ENCODE data around the gene MYOF.
A peak's percentile ranks its signal among the peaks of the same experiment; 100 is the strongest.

Gene MYOF

GRCh38 chr10:93463723-93464476 is 18.2 kb downstream of the MYOF start:
- H3K4me3 ChIP-seq (replicated peaks in 1 of 2; ENCODE audit: low read depth in 2 of 2, low read length in 2 of 2), result peak overlapping the region in 1 of 2 donors; percentile 5
- peak; percentile 85 to 88 for DNase-seq (ENCODE audit: low read depth in 2 of 2)
- TF ChIP-seq CTCF (IDR thresholded peaks at IDR 0.05; ENCODE audit: low read depth, low read length), result no peak

- H3K4me3 ChIP-seq (replicated peaks in 1 of 2; ENCODE audit: low read depth in 2 of 2, low read length in 2 of 2), result peak overlapping the region in 1 of 2 donors; percentile 13
- no peak for TF ChIP-seq CTCF (IDR thresholded peaks at IDR 0.05; ENCODE audit: low read depth, low read length)
- peak; percentile 83 to 89 for DNase-seq (ENCODE audit: low read depth in 2 of 2)
These were observed 19.3 kb downstream of the MYOF start for GRCh38 chr10:93462881-93463280.

GRCh38 chr10:93462371-93462770 is 19.8 kb downstream of the MYOF start:
- TF ChIP-seq CTCF (IDR thresholded peaks at IDR 0.05; ENCODE audit: low read depth, low read length), result no peak
- peak in 1 of 2 donors; percentile 42 for DNase-seq (ENCODE audit: low read depth in 2 of 2)
- H3K4me3 ChIP-seq (replicated peaks in 1 of 2; ENCODE audit: low read depth in 2 of 2, low read length in 2 of 2), result no peak overlapping the region

DNA sequence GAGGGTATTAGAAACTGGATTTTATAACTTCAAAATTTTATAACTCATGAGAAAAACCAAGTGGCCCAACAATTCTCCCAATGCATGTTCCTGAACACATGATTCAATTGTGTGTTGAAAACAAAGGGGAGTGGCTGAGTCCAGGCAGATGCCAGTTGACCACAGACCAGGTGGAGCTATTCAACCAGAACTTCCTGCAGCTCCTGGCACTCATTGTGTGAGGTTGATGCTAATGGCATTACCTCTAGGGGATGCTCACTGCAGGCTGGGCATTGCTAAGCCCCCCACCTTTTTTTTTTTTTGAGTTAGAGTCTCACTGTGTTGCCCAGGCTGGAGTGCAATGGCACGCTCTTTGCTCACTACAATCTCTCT is 20.3 kb downstream of the MYOF start:
- H3K4me3 ChIP-seq (replicated peaks in 1 of 2; ENCODE audit: low read depth in 2 of 2, low read length in 2 of 2), result no peak overlapping the region
- peak; percentile 59 to 83 for DNase-seq (ENCODE audit: low read depth in 2 of 2)
- no peak for TF ChIP-seq CTCF (IDR thresholded peaks at IDR 0.05; ENCODE audit: low read depth, low read length)

DNA sequence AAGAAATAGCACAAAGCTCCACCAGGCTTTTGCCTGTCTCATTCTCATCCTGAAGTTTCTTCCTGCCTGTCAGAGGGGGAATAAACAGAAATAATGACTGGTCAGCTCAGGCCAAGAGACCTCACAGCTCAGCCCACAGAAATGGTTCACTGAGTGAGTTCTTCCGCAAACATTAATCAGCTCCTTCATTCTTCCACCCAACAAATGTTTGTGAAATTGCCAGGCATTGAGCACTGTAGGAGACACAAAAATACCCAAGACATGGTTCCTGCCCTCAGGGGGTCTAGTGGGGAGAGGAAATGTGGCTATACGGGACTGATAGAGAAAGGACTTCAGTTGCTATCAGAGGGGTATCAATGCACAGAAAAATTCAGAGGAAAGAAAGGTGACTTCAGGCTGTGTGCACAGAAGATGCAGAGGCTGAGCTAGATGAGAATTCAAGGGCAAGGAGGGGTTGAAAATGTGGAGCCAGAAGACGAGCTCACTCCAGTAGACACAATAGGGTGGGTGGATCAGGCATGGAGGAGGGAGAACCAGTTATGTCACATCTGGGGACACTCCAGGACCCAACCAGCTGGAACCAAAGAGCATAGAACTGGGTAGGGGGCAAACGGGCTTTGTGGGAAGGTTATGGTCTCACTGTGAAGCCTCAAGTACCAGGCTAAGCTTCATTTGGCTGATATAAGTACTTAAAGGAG is 20.9 kb downstream of the MYOF start:
- peak; percentile 42 to 57 for DNase-seq (ENCODE audit: low read depth in 2 of 2)

DNA sequence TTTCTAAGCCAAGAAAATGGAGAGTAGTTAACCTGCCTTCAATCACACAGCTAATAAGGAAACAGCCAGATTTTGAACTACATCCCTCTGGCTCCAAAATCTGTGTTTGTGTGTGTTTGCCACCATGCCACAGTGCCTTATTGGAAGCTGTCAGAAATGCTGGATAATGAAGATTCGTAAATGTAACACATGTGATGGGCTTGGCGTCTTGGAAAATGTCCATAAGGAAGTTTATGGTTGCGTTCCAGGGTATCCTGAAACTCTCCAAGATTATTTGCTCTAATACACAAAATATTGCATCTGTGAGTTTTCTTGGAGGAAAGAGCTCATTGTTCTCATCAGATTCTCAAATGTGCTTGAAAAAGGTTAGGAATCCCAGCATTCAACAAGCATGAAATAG is 22.7 kb downstream of the MYOF start:
- TF ChIP-seq CTCF (IDR thresholded peaks at IDR 0.05; ENCODE audit: low read depth, low read length), result no peak
- H3K4me3 ChIP-seq (replicated peaks in 1 of 2; ENCODE audit: low read depth in 2 of 2, low read length in 2 of 2), result no peak overlapping the region
- DNase-seq (ENCODE audit: low read depth in 2 of 2), result no peak

More for the DNA sequence above, 20.9 kb downstream of the MYOF start:
- no peak overlapping the region for H3K4me3 ChIP-seq (replicated peaks in 1 of 2; ENCODE audit: low read depth in 2 of 2, low read length in 2 of 2)
- TF ChIP-seq CTCF (IDR thresholded peaks at IDR 0.05; ENCODE audit: low read depth, low read length), result no peak
